Measurements from ENCODE around the gene PALLD. TPM values are rescaled to one million over a fixed set of nuclear protein-coding genes. Genes with fewer than 3 reads are reported as not detected.
"Not testable (repeated sequence)": the region's sequence is repeated elsewhere in the genome, so short reads cannot be mapped to it uniquely, and the experiment has no call there.

The PALLD gene
- polyA plus RNA-seq, 3 donors = 6.1 to 11.8 (median 9.9) TPM

GRCh38 chr4:168805341-168805740 is 308.5 kb downstream of the PALLD start:
- intact Hi-C loops (cut with micrococcal nuclease) = no loop called here
- DNase-seq = no peak
- 70% methylated on average over 2 of the region's 5 CpGs for WGBS (ENCODE audit: insufficient coverage)

GRCh38 chr4:168806247-168806646 is 309.4 kb downstream of the PALLD start:
- H3K4me3 ChIP-seq (replicated peaks in 1 of 3; ENCODE audit: low read depth in 2 of 3, low read length in 3 of 3); H3K9me3 ChIP-seq (replicated peaks in 1 of 2; ENCODE audit: control insufficient read depth in 1 of 2, insufficient read depth in 1 of 2, low read length in 2 of 2); H3K36me3 Mint-ChIP-seq; H3K9ac ChIP-seq (ENCODE audit: insufficient read depth, low read length, poor library complexity, severe bottlenecking); H3K79me2 ChIP-seq (ENCODE audit: insufficient read depth, low read length); H3K4me3 Mint-ChIP-seq; H3K4me2 ChIP-seq (replicated peaks; ENCODE audit: extremely low read depth, low read length, poor library complexity, severe bottlenecking); H3K27ac ChIP-seq (ENCODE audit: low read depth in 1 of 2, low read length in 2 of 2); H3K27me3 ChIP-seq (ENCODE audit: control insufficient read depth in 2 of 2, insufficient read depth in 2 of 2, low read length in 2 of 2); H2AFZ ChIP-seq (ENCODE audit: insufficient read depth, low read depth, low read length, poor library complexity, severe bottlenecking); H4K20me1 ChIP-seq (ENCODE audit: insufficient read depth, low read length); intact Hi-C loops (cut with micrococcal nuclease); H3K27me3 Mint-ChIP-seq (ENCODE audit: low read depth in 3 of 3); H3K9me3 Mint-ChIP-seq; H3K36me3 ChIP-seq (replicated peaks in 1 of 2; ENCODE audit: control insufficient read depth in 1 of 2, insufficient read depth in 2 of 2, low read length in 2 of 2): not testable (repeated sequence)
- H3K27ac Mint-ChIP-seq = peak overlapping the region in 3 of 7 donors; percentile 40 to 73 (median 67)
- H3K4me1 ChIP-seq (ENCODE audit: control insufficient read depth in 1 of 2, insufficient read depth in 2 of 2, low read length in 2 of 2) = peaks cover 29 to 38% of the 10 kb centered on the region in 2 donors
- WGBS (ENCODE audit: insufficient coverage) = 53% methylated on average over 3 of the region's 4 CpGs
- H3K4me1 Mint-ChIP-seq = peaks cover 30% of the 10 kb centered on the region
- peak; percentile 21 to 44 (median 42) for DNase-seq

More at GRCh38 chr4:168805341-168805740, 308.5 kb downstream of the PALLD start:
- TF ChIP-seq CTCF (IDR thresholded peaks at IDR 0.05) = no peak
- Mint-ChIP-seq H3K27ac (no peak overlapping the region), H3K4me1 (peaks cover 36% of the 10 kb centered on the region), H3K36me3 (no peaks in the 10 kb centered on the region), H3K27me3 (ENCODE audit: low read depth in 3 of 3) (peaks cover 0 to 4% (median 3%) of the 10 kb centered on the region in 3 donors), H3K4me3 (no peak overlapping the region), H3K9me3 (peaks cover 0 to 2% (median 0%) of the 10 kb centered on the region in 7 donors)
- no peak overlapping the region for H3K9ac ChIP-seq (ENCODE audit: insufficient read depth, low read length, poor library complexity, severe bottlenecking)
- H2AFZ ChIP-seq (ENCODE audit: insufficient read depth, low read depth, low read length, poor library complexity, severe bottlenecking) = no peak overlapping the region
- no peaks in the 10 kb centered on the region for H3K36me3 ChIP-seq (replicated peaks in 1 of 2; ENCODE audit: control insufficient read depth in 1 of 2, insufficient read depth in 2 of 2, low read length in 2 of 2)
- no peaks in the 10 kb centered on the region for H3K79me2 ChIP-seq (ENCODE audit: insufficient read depth, low read length)
- no peaks in the 10 kb centered on the region for H3K9me3 ChIP-seq (replicated peaks in 1 of 2; ENCODE audit: control insufficient read depth in 1 of 2, insufficient read depth in 1 of 2, low read length in 2 of 2)
- no peak overlapping the region for H3K4me3 ChIP-seq (replicated peaks in 1 of 3; ENCODE audit: low read depth in 2 of 3, low read length in 3 of 3)
- H4K20me1 ChIP-seq (ENCODE audit: insufficient read depth, low read length) = no peaks in the 10 kb centered on the region
- no peaks in the 10 kb centered on the region for H3K27me3 ChIP-seq (ENCODE audit: control insufficient read depth in 2 of 2, insufficient read depth in 2 of 2, low read length in 2 of 2)
- peaks cover 29 to 41% of the 10 kb centered on the region in 2 donors for H3K4me1 ChIP-seq (ENCODE audit: control insufficient read depth in 1 of 2, insufficient read depth in 2 of 2, low read length in 2 of 2)
- H3K27ac ChIP-seq (ENCODE audit: low read depth in 1 of 2, low read length in 2 of 2) = no peak overlapping the region
- no peak overlapping the region for H3K4me2 ChIP-seq (replicated peaks; ENCODE audit: extremely low read depth, low read length, poor library complexity, severe bottlenecking)

Data from CD14-positive monocyte (primary cell).